ENCODE measurements around the gene ADCY5.

DNA sequence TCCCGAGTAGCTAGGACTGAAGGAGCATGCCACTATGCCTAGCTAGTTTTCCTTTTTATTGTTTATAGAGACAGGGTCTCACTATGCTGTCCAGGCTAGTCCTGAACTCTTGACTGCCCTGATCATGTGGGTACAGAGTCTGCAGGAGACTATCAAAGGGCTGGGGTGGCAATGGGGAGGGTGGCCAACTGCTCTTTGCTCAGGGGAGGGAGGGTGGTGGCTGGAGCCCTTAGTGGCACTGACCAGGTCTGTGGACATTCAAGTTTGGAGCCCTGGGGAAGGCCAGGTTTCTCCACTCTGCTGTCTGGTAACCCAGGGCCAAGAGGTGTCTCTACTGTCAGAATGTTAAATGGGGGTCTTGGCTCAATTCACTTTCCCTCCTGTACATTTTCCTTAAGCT is 125.1 kb downstream of the ADCY5 start:
- TF ChIP-seq EZH2 (IDR thresholded peaks at IDR 0.05; ENCODE audit: borderline replicate concordance, low read depth, low read length, severe bottlenecking): no peak
- TF ChIP-seq, protein P1, sequence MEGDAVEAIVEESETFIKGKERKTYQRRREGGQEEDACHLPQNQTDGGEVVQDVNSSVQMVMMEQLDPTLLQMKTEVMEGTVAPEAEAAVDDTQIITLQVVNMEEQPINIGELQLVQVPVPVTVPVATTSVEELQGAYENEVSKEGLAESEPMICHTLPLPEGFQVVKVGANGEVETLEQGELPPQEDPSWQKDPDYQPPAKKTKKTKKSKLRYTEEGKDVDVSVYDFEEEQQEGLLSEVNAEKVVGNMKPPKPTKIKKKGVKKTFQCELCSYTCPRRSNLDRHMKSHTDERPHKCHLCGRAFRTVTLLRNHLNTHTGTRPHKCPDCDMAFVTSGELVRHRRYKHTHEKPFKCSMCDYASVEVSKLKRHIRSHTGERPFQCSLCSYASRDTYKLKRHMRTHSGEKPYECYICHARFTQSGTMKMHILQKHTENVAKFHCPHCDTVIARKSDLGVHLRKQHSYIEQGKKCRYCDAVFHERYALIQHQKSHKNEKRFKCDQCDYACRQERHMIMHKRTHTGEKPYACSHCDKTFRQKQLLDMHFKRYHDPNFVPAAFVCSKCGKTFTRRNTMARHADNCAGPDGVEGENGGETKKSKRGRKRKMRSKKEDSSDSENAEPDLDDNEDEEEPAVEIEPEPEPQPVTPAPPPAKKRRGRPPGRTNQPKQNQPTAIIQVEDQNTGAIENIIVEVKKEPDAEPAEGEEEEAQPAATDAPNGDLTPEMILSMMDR (IDR thresholded peaks at IDR 0.05; ENCODE audit: borderline replicate concordance, extremely low read depth, low read length, poor library complexity, severe bottlenecking): no peak
